HepG2 (cell line): Measurements from ENCODE around the gene AURKA.

Experiments used
- AGO1 ChIP-seq: fragments of 200-400 bp; formaldehyde crosslinking; IDR thresholded peaks from 2 replicates; pipeline ENCODE4 v1.6.1; 2017; ENCODE audit warnings: mild to moderate bottlenecking, low read depth, low read length, moderate library complexity; ENCODE audit not compliant: poor library complexity, severe bottlenecking
- CCAR2 ChIP-seq: fragments of 200-400 bp; formaldehyde crosslinking; optimal IDR thresholded peaks from 2 replicates; pipeline ENCODE3; 2018; ENCODE audit warnings: low read depth, mild to moderate bottlenecking, low read length, moderate library complexity
- CEBPB ChIP-seq: IDR thresholded peaks from 2 replicates; pipeline ENCODE4 v1.6.1; 2011; ENCODE audit warnings: low read depth, low read length, improper control_type of control experiment, borderline replicate concordance
- JUND ChIP-seq: sonication (generic); formaldehyde crosslinking; IDR thresholded peaks from 2 replicates; pipeline ENCODE4 v1.8.0; 2022; ENCODE audit warnings: mild to moderate bottlenecking, missing genetic modification reagents
- POLR2A ChIP-seq, 2 experiments: IDR thresholded peaks; 2 replicates each; pipeline ENCODE4 v1.6.1; 2011; ENCODE audit warnings: low read depth in 2 of 2, low read length in 2 of 2, mild to moderate bottlenecking in 1 of 2, moderate library complexity in 1 of 2; ENCODE audit not compliant: insufficient read depth in 1 of 2
- POLR2AphosphoS5 ChIP-seq: IDR thresholded peaks from 2 replicates; pipeline ENCODE4 v1.6.1; 2012; ENCODE audit warnings: low read depth, low read length
- TARDBP ChIP-seq: sonication (generic); formaldehyde crosslinking; IDR thresholded peaks from 2 replicates; pipeline ENCODE4 v1.8.0; 2022; ENCODE audit warnings: mild to moderate bottlenecking, missing genetic modification reagents
- ZMYM2 ChIP-seq: sonication (generic); formaldehyde crosslinking; IDR thresholded peaks from 2 replicates; pipeline ENCODE4 v1.8.0; 2022; ENCODE audit warnings: mild to moderate bottlenecking, missing genetic modification reagents
- ZNF775 ChIP-seq: sonication (generic); formaldehyde crosslinking; IDR thresholded peaks from 2 replicates; pipeline ENCODE4 v1.4.0; 2020; ENCODE audit warnings: missing genetic modification reagents, mild to moderate bottlenecking, moderate library complexity, borderline replicate concordance
- TF ChIP-seq, protein P1 (sequence below): sonication (generic); IDR thresholded peaks from 2 replicates; pipeline ENCODE4 v1.6.1; 2016; ENCODE audit warnings: low read depth, borderline replicate concordance
- TF ChIP-seq, protein P2 (sequence below): sonication (generic); formaldehyde crosslinking; IDR thresholded peaks from 2 replicates; pipeline ENCODE4 v1.5.0; 2020; ENCODE audit warnings: mild to moderate bottlenecking, missing genetic modification reagents
- TF ChIP-seq, protein P3 (sequence below): sonication (generic); formaldehyde crosslinking; IDR thresholded peaks from 2 replicates; pipeline ENCODE4 v1.5.0; 2020; ENCODE audit warnings: mild to moderate bottlenecking, missing genetic modification reagents, moderate library complexity

DNA sequence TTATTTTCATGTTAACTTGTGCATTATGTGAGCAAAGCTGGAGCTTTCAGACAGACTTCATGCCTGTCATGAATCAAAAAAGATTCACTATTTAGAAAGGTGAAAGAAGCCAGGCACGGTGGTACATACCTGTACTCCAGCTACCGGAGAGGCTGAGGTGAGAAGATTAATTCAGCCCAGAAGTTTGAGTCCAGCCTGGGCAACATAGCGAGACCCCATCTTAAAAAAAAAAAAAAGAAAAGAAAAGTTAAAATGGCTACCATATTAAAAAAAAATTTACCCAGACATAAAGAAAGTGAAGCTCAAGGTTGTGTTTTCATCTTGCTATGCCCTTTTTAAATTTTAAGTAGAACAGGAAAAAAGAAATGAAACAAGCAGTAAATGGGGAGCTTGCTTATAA, 20.9 kb upstream of the AURKA start:
- TF ChIP-seq POLR2AphosphoS5: no peak
- no peak for TF ChIP-seq CCAR2
- TF ChIP-seq, protein P1, sequence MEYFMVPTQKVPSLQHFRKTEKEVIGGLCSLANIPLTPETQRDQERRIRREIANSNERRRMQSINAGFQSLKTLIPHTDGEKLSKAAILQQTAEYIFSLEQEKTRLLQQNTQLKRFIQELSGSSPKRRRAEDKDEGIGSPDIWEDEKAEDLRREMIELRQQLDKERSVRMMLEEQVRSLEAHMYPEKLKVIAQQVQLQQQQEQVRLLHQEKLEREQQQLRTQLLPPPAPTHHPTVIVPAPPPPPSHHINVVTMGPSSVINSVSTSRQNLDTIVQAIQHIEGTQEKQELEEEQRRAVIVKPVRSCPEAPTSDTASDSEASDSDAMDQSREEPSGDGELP: no peak
- TF ChIP-seq AGO1: no peak
- TF ChIP-seq, protein P2, sequence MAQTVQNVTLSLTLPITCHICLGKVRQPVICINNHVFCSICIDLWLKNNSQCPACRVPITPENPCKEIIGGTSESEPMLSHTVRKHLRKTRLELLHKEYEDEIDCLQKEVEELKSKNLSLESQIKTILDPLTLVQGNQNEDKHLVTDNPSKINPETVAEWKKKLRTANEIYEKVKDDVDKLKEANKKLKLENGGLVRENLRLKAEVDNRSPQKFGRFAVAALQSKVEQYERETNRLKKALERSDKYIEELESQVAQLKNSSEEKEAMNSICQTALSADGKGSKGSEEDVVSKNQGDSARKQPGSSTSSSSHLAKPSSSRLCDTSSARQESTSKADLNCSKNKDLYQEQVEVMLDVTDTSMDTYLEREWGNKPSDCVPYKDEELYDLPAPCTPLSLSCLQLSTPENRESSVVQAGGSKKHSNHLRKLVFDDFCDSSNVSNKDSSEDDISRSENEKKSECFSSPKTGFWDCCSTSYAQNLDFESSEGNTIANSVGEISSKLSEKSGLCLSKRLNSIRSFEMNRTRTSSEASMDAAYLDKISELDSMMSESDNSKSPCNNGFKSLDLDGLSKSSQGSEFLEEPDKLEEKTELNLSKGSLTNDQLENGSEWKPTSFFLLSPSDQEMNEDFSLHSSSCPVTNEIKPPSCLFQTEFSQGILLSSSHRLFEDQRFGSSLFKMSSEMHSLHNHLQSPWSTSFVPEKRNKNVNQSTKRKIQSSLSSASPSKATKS: no peak
- no peak for TF ChIP-seq TARDBP (CRISPR knock-in tag)
- TF ChIP-seq ZMYM2: no peak
- TF ChIP-seq JUND (CRISPR knock-in tag): no peak
- TF ChIP-seq CEBPB: no peak
- TF ChIP-seq ZNF775: no peak
- TF ChIP-seq POLR2A (IDR thresholded peaks at IDR 0.05; ENCODE audit: insufficient read depth in 1 of 2, low read depth in 2 of 2, low read length in 2 of 2): no peak
- TF ChIP-seq, protein P3, sequence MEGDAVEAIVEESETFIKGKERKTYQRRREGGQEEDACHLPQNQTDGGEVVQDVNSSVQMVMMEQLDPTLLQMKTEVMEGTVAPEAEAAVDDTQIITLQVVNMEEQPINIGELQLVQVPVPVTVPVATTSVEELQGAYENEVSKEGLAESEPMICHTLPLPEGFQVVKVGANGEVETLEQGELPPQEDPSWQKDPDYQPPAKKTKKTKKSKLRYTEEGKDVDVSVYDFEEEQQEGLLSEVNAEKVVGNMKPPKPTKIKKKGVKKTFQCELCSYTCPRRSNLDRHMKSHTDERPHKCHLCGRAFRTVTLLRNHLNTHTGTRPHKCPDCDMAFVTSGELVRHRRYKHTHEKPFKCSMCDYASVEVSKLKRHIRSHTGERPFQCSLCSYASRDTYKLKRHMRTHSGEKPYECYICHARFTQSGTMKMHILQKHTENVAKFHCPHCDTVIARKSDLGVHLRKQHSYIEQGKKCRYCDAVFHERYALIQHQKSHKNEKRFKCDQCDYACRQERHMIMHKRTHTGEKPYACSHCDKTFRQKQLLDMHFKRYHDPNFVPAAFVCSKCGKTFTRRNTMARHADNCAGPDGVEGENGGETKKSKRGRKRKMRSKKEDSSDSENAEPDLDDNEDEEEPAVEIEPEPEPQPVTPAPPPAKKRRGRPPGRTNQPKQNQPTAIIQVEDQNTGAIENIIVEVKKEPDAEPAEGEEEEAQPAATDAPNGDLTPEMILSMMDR (CRISPR knock-in tag): no peak
